ENCODE data around the gene CASTOR1. TPM values are rescaled to one million over a fixed set of nuclear protein-coding genes. Genes with fewer than 3 reads are reported as not detected.

The CASTOR1 gene
- total RNA-seq, 1 donor from 2014 or later, result 13.4 TPM

DNA sequence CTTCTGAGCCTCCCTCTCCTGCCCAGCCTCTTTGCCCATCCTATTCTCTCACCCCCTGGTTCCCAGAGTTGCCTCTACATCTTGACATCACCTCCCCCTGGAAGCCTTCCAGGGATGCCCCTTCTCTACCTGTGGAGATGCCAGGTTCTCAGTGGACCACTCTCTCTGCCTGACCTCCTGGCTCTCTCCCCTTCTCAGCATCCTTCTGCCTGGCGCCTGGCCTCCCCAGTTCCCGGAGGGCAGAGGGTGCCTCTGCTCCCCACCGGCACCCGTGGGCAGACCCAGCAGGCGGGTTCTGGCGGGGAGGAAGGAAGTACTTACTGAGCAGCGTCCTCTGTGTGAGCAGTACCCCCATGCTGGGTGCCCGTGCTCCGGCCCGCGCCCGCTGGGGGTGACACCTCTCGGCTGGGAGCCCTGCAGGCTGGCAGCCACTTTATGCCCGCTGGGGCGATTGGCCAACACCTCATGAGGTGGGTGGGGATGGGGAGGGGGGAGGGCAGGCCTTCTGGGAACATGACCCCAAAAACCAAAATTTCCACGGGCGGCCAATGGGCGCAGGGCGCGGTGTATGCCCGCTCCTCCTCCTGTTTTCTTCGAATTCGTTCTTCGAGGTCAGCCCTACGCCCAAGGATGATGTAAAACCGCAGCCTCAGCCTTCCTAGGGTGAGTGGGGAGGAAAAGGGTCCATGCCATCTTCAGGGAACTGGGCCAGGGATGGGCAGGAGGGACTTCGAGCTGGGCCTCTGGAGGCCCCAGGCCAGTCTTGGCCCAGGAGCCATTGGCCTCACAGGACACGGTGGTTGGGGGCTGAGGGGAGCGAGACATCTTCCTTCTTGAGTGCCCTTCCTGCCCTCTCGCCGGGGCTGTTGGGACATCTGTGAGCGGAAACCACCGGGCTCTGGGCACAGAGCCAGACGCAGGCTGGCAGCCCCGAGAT, 22.6 kb downstream of the CASTOR1 start, which contains the start of gene OSM:
TSS of gene OSM (minus strand) at position 407 of the 937 bp plus-strand sequence. CDS start at position 355, 52 bp downstream.
- no peak for DNase-seq (ENCODE audit: extremely low read depth, low read depth, low spot score)

GRCh38 chr22:30265823-30266444, 23.4 kb downstream of the CASTOR1 start:
- no peak for DNase-seq (ENCODE audit: extremely low read depth, low read depth, low spot score)

GRCh38 chr22:30265131-30265720, 24.1 kb downstream of the CASTOR1 start:
- no peak for DNase-seq (ENCODE audit: extremely low read depth, low read depth, low spot score)

DNA sequence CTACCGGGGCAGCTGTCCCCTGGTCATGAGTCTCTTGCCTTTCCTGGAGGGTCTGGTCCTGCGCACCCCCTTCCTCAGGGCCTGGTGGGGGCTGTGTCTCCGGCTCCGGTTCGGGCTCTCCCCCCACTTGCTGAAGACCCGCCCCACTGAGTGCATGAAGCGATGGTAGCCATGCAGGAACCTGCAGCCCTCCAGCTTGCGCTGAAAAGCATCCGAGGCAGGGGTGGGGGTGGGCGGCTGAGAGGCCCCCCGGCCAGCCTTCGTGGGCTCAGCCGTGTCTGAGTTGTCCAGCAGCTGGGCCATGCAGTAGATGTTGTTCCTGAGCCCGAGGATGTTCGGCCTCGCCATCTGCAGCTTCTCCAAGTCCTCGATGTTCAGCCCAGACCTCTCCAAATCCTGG, 25.4 kb downstream of the CASTOR1 start:
- no peak for DNase-seq (ENCODE audit: extremely low read depth, low read depth, low spot score)

GRCh38 chr22:30262917-30263741, 26.2 kb downstream of the CASTOR1 start:
- no peak for DNase-seq (ENCODE audit: extremely low read depth, low read depth, low spot score)

GRCh38 chr22:30262112-30262511, 27.2 kb downstream of the CASTOR1 start:
- no peak for DNase-seq (ENCODE audit: extremely low read depth, low read depth, low spot score)

DNA sequence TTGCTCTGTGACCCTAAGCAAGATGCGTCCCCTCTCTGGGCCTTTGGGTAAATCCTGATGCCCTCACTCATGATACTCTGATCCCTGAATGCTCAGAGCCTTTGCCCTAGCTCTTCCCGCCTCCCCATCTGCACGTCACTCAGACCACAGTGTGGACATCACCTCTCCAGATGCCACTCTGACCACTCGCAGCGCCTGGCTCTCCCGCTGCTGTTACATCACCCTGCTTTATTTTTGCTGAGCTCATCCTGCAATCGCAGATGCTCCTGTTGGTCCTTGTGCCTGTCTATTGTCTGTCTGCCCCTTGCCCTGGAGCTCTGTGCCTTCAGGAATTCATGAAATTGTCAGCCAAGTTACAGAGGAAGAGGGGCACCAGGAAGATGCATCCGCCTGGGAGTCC, 28.2 kb downstream of the CASTOR1 start:
- DNase-seq (ENCODE audit: extremely low read depth, low read depth, low spot score), result no peak

DNA sequence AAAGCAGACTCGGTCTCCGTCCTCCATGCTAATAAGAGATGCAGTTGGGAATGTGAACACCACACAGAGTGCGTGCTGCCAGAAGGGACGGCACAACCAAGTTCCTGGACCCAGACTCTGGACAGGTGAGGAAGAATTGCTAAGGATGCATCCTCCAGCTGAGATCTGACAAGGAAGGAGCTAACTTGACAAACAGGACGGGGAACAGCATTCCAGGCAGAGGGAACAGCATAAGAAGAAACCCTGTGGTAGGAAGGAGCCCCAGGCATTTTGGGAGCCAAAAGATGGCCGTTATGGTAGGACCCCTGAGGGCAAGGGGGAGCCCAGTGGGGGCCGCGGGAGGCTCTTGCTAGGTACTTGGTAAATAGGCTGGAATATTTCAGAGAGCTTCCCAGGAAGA, 28.6 kb downstream of the CASTOR1 start:
- no peak for DNase-seq (ENCODE audit: extremely low read depth, low read depth, low spot score)

DNA sequence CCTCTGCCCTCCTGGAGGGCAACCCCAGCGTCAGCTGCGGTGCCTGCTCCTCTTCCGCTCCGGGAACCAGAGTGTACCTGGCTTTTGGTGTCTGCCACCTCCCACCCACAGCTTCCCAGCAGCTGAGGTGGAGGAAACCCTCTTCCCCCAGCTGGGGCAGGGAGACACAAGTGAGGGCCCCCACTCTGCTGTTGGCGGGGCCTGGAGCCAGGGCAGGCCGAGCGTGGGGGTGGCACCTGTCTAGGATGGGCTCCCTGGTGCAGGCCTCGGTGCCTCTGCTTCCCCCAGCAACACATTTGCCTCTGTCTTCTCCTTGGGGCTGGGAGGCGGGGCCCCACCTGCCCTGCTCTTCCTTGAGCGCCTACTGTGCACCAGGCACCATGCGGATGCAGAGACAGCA, 29.0 kb downstream of the CASTOR1 start:
- no peak for DNase-seq (ENCODE audit: extremely low read depth, low read depth, low spot score)

GRCh38 chr22:30254314-30254713, 35.0 kb downstream of the CASTOR1 start:
- no peak for DNase-seq (ENCODE audit: extremely low read depth, low read depth, low spot score)

GRCh38 chr22:30253205-30253852, 36.0 kb downstream of the CASTOR1 start:
- DNase-seq (ENCODE audit: extremely low read depth, low read depth, low spot score), result no peak

GRCh38 chr22:30252411-30253204, 36.7 kb downstream of the CASTOR1 start:
- no peak for DNase-seq (ENCODE audit: extremely low read depth, low read depth, low spot score)

- DNase-seq (ENCODE audit: extremely low read depth, low read depth, low spot score), result no peak
Measured at GRCh38 chr22:30251711-30252110, 37.6 kb downstream of the CASTOR1 start.

- DNase-seq (ENCODE audit: extremely low read depth, low read depth, low spot score), result no peak
Measured at GRCh38 chr22:30250661-30251267, 38.5 kb downstream of the CASTOR1 start.

DNA sequence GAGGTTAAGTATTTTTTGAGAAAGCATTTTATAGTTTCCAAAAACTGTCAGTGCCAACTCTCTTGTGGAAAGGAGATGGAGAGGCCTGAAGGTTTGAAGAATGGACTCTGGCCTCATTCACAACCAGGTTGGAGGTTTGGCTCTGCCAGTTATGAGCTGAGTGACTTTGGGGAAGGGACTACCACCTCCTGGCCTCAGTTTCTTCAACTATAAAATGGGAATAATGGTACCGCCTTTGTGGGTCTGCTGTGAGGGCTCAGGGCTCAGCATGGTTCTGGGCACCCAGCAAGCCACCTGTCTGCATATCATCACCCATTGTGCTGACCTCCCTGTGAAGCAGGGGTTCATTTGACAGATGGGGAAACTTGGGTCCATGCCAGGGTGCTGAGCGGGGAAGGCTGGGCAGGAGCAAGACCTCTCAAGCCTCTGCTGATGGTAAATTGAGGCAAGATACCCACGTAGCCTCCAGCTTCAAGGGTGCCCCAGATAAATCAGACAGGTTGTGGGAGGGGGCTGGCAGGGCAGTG, 39.2 kb downstream of the CASTOR1 start:
- no peak for DNase-seq (ENCODE audit: extremely low read depth, low read depth, low spot score)

- no peak for DNase-seq (ENCODE audit: extremely low read depth, low read depth, low spot score)
Measured at GRCh38 chr22:30249049-30250038, 40.0 kb downstream of the CASTOR1 start.

DNA sequence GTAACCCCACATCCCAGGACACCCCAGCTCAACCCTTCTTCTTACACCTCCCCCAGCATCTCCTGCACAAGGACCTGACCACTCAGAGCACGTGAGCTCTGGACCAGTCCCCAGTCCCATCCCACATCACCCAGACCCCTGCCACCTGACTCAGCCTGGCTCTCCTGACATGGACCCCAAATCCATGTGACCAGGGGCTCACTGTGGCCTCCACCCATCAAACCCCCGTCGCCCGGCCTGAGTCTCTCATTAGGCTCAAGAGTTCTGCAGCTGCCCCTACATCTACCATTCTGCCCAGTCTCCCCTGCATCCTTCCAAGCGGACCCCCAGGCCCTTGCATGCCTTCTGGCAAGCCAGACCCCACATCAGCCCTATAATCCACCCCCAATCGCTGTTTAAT, 40.8 kb downstream of the CASTOR1 start:
- DNase-seq (ENCODE audit: extremely low read depth, low read depth, low spot score), result no peak

DNA sequence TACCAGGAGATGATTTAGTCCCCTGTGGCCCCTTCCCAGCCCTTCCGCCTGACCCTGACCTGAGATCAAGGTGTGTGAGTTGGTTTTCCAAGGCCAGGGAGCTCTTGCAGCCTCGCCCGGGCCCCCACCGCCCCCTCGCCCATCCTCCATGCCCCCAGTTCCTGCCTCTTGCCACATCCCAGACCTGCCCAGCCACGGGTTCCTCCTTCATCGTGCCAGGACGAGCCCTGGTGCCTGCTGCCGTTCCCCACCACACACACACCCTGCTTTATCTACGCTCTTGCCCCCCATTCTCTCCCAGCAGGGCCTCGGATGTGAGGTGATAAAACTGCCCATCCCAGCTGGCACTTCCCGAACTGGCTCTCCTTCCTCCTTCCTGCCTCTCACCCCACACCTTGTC, 41.3 kb downstream of the CASTOR1 start:
- no peak for DNase-seq (ENCODE audit: extremely low read depth, low read depth, low spot score)

All from glomerular endothelial cell (primary cell).